Ascending aorta (tissue), 2 donors: ENCODE measurements around the gene PMP22. TPM values are rescaled to one million over a fixed set of nuclear protein-coding genes. Genes with fewer than 3 reads are reported as not detected.
A peak's percentile ranks its signal among the peaks of the same experiment; 100 is the strongest.

Source experiments
- DNase-seq, 2 donors: peaks; one replicate each; pipeline ENCODE4 v3.0.0-alpha.2; 2019; ENCODE audit warnings: low spot score in 2 of 2
- H3K27ac ChIP-seq, 2 donors: fragments of 200-600 bp; sonication (generic); one replicate each; pipeline ENCODE4 v1.5.1; 2016 to 2017; ENCODE audit warnings: mild to moderate bottlenecking in 1 of 2
- H3K27me3 ChIP-seq: fragments of 200-600 bp; sonication (generic); one replicate; pipeline ENCODE4 v1.5.1; 2017
- H3K36me3 ChIP-seq, 2 donors: fragments of 200-600 bp; sonication (generic); one replicate each; pipeline ENCODE4 v1.5.1; 2016
- H3K4me1 ChIP-seq, 2 donors: fragments of 200-600 bp; sonication (generic); one replicate each; pipeline ENCODE4 v1.5.1; 2016 to 2017; ENCODE audit warnings: mild to moderate bottlenecking in 1 of 2
- H3K4me3 ChIP-seq, 2 donors: fragments of 200-600 bp; sonication (generic); one replicate each; pipeline ENCODE4 v1.5.1; 2016 to 2017; ENCODE audit warnings: mild to moderate bottlenecking in 1 of 2
- H3K9me3 ChIP-seq, 2 donors: fragments of 200-600 bp; sonication (generic); one replicate each; pipeline ENCODE4 v1.5.1; 2016
- CTCF ChIP-seq, 3 experiments: fragments of 200-600 bp in 2 of 3; fragments of 450-650 bp in 1 of 3; sonication (generic) in 2 of 3; IDR thresholded peaks; one replicate each; pipeline ENCODE4 v1.5.1; 2016 to 2019; ENCODE audit warnings: antibody characterized with exemption in 3 of 3, mild to moderate bottlenecking in 1 of 3, moderate library complexity in 1 of 3
- intact Hi-C: fragments of 100-400 bp; cut with DNase I; formaldehyde crosslinking; loops from one replicate; pipeline ENCODE4 v1.15.1; 2023
- total RNA-seq: library from RNA; depleted of rRNA; stranded (reverse); fragments of >200 nt; gene quantifications from one replicate; pipeline ENCODE4 v1.1.0, GENCODE V29; 2016

PMP22 gene
- total RNA-seq, 1 donor from 2014 or later: 199 TPM

GRCh38 chr17:15185625-15185991 lies 79.5 kb downstream of the PMP22 start:
- DNase-seq: peak in 1 of 2 donors; percentile 13
- Histone ChIP-seq H3K9me3 (no peaks in the 10 kb centered on the region), H3K4me3 (no peak overlapping the region), H3K27ac (no peak overlapping the region), H3K36me3 (no peaks in the 10 kb centered on the region), H3K27me3 (no peaks in the 10 kb centered on the region), H3K4me1 (peaks cover 0 to 2% of the 10 kb centered on the region in 2 donors)
- TF ChIP-seq CTCF (IDR thresholded peaks at IDR 0.05): no peak
- intact Hi-C loops: no loop called here

- Histone ChIP-seq H3K27ac (no peak overlapping the region), H3K9me3 (no peaks in the 10 kb centered on the region), H3K4me1 (peaks cover 0 to 2% of the 10 kb centered on the region in 2 donors), H3K36me3 (no peaks in the 10 kb centered on the region), H3K4me3 (no peak overlapping the region), H3K27me3 (no peaks in the 10 kb centered on the region)
- intact Hi-C loops: no loop called here
- no peak for TF ChIP-seq CTCF (IDR thresholded peaks at IDR 0.05)
- DNase-seq: no peak
Measured at GRCh38 chr17:15184872-15185624, 80.1 kb downstream of the PMP22 start.

DNA sequence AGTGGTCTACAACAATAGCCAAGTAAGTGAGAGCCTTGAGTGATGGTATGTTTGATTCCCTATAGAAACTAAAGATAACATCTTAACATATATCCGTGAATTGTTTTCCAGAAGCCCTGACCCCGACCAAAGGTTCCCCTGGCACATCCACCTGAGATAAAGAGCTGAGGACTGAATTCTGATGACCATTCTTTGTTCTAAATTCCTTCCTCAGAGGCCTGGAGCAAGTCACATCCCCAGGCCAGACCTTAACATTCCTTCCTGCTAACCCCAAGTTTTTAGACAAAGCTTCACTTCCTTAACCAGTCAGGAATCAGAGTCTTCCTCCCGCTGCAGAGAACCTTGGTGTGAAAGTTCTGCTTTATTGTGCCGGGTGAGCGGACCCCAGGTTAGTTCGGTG lies 83.3 kb downstream of the PMP22 start:
- H3K36me3 ChIP-seq: no peaks in the 10 kb centered on the region
- no peak for TF ChIP-seq CTCF (IDR thresholded peaks at IDR 0.05)
- no peak overlapping the region for H3K4me3 ChIP-seq
- no peak overlapping the region for H3K27ac ChIP-seq
- DNase-seq: no peak
- H3K9me3 ChIP-seq: no peaks in the 10 kb centered on the region
- H3K27me3 ChIP-seq: no peaks in the 10 kb centered on the region
- intact Hi-C loops: no loop called here
- peaks cover 0 to 2% of the 10 kb centered on the region in 2 donors for H3K4me1 ChIP-seq

DNA sequence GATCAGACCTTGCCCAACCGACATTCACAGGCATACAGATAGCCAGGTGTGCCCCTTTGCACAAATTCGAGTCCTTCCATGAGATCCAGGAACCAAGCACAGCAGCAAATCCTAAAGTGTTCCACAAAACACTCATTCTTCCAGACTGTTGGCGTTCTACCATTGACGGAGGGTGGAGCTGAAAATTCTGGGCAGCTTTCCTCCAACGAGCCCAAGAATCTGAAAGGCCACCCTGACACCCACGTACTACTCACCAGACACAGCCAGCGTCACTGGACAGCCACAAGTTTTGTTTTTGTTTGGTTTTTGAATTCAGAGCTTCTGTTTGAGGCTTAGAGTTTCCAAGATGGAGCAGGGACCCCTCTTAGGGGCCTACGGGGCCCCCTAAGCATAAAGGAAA lies 83.8 kb downstream of the PMP22 start:
- Histone ChIP-seq H3K27ac (no peak overlapping the region), H3K4me3 (no peak overlapping the region), H3K4me1 (peaks cover 0 to 2% of the 10 kb centered on the region in 2 donors), H3K27me3 (no peaks in the 10 kb centered on the region), H3K36me3 (no peaks in the 10 kb centered on the region), H3K9me3 (no peaks in the 10 kb centered on the region)
- no peak for DNase-seq
- TF ChIP-seq CTCF (IDR thresholded peaks at IDR 0.05): no peak
- intact Hi-C loops: no loop called here

DNA sequence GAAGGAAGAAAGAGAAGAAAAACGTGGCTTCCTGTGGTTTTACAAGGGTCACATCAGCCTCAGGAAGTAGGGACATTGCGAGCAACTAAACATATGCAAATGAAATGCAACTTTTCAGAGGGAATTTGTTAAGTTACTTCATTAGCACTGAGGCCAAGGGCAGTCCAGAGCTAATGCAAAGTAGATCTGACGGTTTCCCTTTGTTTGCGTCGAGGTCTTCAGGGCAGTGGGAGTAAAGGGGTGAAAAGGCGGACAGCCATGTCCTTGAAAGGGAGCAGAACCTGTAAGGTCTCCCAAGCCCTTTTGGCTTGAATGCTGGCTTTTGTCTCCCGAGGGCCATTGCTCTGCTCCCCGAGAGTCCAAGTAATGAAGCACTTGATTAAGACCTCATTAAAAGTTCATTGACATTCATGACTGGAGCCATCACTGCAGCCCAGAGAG lies 85.0 kb downstream of the PMP22 start:
- intact Hi-C loops: no loop called here
- DNase-seq: no peak
- no peaks in the 10 kb centered on the region for H3K27me3 ChIP-seq
- no peak overlapping the region for H3K4me3 ChIP-seq
- no peaks in the 10 kb centered on the region for H3K9me3 ChIP-seq
- TF ChIP-seq CTCF (IDR thresholded peaks at IDR 0.05): no peak
- no peaks in the 10 kb centered on the region for H3K4me1 ChIP-seq
- no peaks in the 10 kb centered on the region for H3K36me3 ChIP-seq
- no peak overlapping the region for H3K27ac ChIP-seq

Other genes with a start within 250 kb of the PMP22 start
- not detected for gene TEKT3, start 76.3 kb upstream of the PMP22 start, total RNA-seq
- 3.7 TPM for gene CDRT4, start 202.3 kb upstream of the PMP22 start, total RNA-seq